Loucy (cell line): Measurements from ENCODE around the gene PPP6R1.

Experiments
- EZH2phosphoT487 ChIP-seq: fragments of 200-600 bp; IDR thresholded peaks from 2 replicates; pipeline ENCODE4 v1.6.1; 2018; ENCODE audit warnings: antibody characterized with exemption, mild to moderate bottlenecking, moderate library complexity, borderline replicate concordance
- TF ChIP-seq, protein P1 (sequence below): fragments of 200-600 bp; sonication (generic); conservative IDR thresholded peaks from 2 replicates; pipeline ENCODE4 v1.5.1; 2014; ENCODE audit warnings: mild to moderate bottlenecking, antibody characterized with exemption, low read length

DNA sequence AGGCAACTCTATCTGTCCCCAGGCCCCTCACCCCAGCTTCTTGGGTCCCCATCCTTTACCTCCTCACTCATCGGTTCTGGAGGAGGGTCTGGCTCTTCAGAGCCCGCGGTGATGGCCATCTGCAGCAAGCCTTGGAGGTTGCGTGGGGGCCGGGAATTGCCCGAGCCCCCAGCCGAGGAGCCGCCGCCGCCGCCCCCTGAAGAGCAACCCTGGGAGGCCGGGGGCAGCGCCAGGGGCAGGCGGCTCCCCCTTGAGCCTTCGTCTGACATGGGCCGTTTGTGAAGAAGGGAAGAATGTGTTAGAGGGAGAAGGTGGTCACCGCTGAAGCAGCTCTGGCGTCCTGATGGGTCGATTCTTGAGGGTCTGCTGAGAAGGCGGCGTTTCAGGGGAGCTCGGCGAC is 20.5 kb upstream of the PPP6R1 start:
- TF ChIP-seq, protein P1, sequence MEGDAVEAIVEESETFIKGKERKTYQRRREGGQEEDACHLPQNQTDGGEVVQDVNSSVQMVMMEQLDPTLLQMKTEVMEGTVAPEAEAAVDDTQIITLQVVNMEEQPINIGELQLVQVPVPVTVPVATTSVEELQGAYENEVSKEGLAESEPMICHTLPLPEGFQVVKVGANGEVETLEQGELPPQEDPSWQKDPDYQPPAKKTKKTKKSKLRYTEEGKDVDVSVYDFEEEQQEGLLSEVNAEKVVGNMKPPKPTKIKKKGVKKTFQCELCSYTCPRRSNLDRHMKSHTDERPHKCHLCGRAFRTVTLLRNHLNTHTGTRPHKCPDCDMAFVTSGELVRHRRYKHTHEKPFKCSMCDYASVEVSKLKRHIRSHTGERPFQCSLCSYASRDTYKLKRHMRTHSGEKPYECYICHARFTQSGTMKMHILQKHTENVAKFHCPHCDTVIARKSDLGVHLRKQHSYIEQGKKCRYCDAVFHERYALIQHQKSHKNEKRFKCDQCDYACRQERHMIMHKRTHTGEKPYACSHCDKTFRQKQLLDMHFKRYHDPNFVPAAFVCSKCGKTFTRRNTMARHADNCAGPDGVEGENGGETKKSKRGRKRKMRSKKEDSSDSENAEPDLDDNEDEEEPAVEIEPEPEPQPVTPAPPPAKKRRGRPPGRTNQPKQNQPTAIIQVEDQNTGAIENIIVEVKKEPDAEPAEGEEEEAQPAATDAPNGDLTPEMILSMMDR, result no peak
- no peak for TF ChIP-seq EZH2phosphoT487
